Measurements from ENCODE around the gene PLRG1.

The PLRG1 gene

DNA sequence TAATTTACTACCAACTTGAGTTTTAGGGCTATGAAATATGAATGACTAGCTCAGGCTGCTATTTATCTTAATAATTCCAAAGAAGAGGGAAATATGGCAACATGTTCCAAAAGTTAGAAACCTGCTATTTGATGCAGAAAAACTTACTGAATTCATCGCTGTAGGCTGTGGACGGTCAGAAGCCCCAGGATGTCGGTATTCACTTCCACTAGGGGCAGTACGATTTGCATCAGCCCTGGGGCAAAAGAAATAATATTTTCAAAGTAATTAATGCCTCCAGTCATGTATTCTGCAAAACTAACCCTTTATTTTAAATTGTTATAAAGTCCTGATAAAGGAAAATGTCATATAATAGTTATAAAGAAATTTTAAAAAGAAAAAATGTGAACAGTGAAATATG lies 4.5 kb downstream of the PLRG1 start:
- ChIA-PET POLR2A (ENCODE audit: low non-redundant PET) (no interaction called here), CTCF (no interaction called here)
- TF ChIP-seq, protein P1, sequence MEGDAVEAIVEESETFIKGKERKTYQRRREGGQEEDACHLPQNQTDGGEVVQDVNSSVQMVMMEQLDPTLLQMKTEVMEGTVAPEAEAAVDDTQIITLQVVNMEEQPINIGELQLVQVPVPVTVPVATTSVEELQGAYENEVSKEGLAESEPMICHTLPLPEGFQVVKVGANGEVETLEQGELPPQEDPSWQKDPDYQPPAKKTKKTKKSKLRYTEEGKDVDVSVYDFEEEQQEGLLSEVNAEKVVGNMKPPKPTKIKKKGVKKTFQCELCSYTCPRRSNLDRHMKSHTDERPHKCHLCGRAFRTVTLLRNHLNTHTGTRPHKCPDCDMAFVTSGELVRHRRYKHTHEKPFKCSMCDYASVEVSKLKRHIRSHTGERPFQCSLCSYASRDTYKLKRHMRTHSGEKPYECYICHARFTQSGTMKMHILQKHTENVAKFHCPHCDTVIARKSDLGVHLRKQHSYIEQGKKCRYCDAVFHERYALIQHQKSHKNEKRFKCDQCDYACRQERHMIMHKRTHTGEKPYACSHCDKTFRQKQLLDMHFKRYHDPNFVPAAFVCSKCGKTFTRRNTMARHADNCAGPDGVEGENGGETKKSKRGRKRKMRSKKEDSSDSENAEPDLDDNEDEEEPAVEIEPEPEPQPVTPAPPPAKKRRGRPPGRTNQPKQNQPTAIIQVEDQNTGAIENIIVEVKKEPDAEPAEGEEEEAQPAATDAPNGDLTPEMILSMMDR (conservative IDR thresholded peaks at IDR 0.05; ENCODE audit: low read depth): no peak
- no peak for DNase-seq (ENCODE audit: low spot score)
- no peak overlapping the region for H3K27ac ChIP-seq

DNA sequence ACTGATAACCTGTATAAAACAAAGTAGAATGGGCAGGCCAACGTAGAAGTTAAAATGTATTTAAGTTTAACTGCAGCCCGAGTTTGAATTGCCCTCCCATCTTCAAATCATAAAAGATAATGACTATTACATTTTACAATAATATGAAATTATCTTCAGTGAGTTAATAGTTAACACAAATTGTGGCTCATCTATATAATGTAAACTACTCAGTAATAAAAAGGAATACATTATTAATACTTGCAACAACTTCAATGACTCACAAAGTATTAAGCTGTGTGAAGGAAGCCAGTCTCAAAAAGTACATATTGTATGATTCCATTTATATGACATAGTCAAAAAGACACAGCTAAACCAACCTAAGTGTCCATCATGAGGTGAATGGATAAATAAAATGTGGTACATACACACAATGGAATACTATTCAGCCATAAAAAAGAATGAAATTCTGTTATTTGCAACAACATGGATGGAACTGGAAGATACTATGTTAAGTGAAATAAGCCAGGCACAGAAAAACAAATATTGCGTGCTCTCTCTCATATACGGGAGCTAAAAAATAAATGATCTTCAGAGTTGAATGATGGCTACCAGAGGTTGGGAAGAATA lies 7.8 kb downstream of the PLRG1 start:
- CTCF ChIA-PET: interaction anchor here (0.7 kb wide), 1 partner anchor 75 kb away, joined by 4 read pairs; no protein-coding TSS in a partner anchor
- H3K27ac ChIP-seq: no peak overlapping the region
- no peak for DNase-seq (ENCODE audit: low spot score)
- POLR2A ChIA-PET (ENCODE audit: low non-redundant PET): no interaction called here
- TF ChIP-seq, protein P1 (conservative IDR thresholded peaks at IDR 0.05; ENCODE audit: low read depth): no peak

DNA sequence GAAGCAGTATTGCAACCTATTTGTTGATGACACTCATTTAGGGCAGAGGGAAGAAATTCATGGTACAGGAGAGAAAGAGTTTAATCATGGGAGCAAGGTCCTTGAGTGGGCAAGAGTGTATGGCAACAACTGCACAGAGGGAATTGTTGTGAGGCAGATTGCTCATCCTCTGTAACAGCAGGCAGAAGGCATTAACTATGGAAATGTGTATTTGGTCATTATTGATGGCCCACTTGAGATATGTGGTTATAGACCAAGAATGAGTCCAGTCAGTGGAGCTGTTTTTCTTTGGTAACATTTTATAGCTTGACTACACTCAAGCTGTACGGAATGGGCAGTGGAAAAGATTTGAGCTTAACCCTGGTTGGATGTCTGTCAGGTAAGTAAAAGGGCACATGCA lies 15.9 kb downstream of the PLRG1 start:
- DNase-seq (ENCODE audit: low spot score): no peak
- ChIA-PET POLR2A (ENCODE audit: low non-redundant PET) (no interaction called here), CTCF (no interaction called here)

DNA sequence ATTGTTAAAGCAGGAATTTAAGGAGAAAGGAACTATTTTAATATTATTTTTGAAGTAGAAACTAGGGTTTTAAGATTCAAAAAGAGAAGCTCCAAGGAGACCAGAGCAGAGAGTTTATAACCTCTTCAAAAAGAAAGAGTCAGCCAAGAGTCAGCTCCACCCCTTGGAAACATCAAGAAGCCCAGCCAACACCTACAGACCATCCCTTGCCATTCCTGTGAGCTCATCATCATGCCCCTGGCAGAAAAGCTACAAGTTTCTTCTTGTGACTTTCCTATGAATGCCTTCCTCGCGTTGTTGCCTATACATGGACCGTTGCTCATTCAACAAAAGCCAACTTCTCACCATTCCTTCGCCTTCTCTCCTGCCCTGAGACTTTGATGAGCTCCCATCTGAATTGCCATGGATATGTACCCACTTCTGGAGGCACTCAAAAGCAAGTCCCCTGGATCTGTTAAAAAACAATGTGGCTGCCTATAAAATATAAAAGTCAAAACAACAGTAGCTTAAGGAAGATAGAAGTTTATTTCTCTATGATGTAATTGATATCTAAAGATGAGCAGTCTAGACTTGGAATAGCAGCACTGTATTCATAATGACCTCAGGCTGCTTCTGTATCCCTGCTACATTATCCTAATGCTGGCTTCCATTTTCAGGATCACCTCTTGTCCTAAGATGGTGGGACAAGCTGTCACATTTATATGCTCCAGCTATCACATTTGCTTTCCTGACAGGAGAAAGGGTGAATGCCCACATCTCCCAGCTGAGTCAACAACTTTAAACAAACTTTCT lies 20.3 kb downstream of the PLRG1 start:
- DNase-seq (ENCODE audit: low spot score): peak; percentile 50
- ChIA-PET POLR2A (ENCODE audit: low non-redundant PET) (no interaction called here), CTCF (no interaction called here)
- TF ChIP-seq, protein P1 (conservative IDR thresholded peaks at IDR 0.05; ENCODE audit: low read depth): no peak
- H3K27ac ChIP-seq: no peak overlapping the region

More for the DNA sequence above, 15.9 kb downstream of the PLRG1 start:
- TF ChIP-seq, protein P1 (conservative IDR thresholded peaks at IDR 0.05; ENCODE audit: low read depth): no peak
- no peak overlapping the region for H3K27ac ChIP-seq

DNA sequence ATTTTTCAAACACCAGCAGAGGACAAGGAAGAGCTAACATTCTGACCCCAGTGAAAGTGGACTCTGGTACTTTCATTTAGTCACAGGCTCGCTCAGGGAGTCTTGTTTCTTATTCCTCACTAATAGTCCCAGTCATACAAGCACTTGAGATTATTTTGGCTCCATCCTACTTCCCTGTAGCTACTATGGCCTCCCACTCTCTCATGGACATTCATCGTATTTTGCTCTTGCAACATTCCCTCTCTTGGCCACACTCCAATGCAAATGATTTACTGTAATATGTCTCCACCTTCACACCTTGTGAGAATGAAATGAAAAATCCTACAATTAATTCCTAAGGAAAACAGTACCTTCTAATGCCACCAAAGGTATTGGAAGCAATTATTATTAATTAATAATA lies 21.3 kb downstream of the PLRG1 start:
- no peak overlapping the region for H3K27ac ChIP-seq
- ChIA-PET POLR2A (ENCODE audit: low non-redundant PET) (no interaction called here), CTCF (no interaction called here)
- no peak for DNase-seq (ENCODE audit: low spot score)
- TF ChIP-seq, protein P1 (conservative IDR thresholded peaks at IDR 0.05; ENCODE audit: low read depth): no peak

DNA sequence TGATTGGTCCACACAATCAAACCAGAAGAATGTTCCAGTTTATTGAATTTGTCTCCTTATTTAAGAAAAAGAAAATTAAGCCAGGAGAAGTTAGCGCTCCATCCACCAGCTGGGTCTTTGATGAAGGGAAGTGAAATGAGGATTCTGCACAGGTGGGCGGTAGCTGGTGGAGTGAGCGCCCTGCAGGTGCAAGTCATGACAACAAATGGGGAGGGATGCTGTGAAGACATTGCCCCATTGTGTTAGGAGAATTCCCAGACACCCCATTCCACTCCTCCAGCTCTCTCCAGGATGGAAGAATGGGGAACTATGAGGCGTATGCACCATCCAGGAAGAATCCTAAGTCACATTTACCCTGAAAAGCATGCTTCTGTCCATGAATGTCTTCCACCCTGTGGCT lies 22.9 kb downstream of the PLRG1 start:
- DNase-seq (ENCODE audit: low spot score): no peak
- ChIA-PET CTCF (no interaction called here), POLR2A (ENCODE audit: low non-redundant PET) (no interaction called here)
- TF ChIP-seq, protein P1 (conservative IDR thresholded peaks at IDR 0.05; ENCODE audit: low read depth): no peak
- H3K27ac ChIP-seq: no peak overlapping the region
